ENCODE results near the gene MGLL.

MGLL gene

GRCh38 chr3:127833281-127834032, 11.1 kb upstream of the MGLL start:
- Histone ChIP-seq H3K9me3 (ENCODE audit: control insufficient read depth, insufficient read depth, low read length) (no peaks in the 10 kb centered on the region), H3K4me1 (ENCODE audit: control insufficient read depth, insufficient read depth, low read length) (no peaks in the 10 kb centered on the region), H3K9ac (ENCODE audit: low read depth, low read length) (no peak overlapping the region), H3K36me3 (ENCODE audit: control insufficient read depth, insufficient read depth, low read length) (no peaks in the 10 kb centered on the region), H3K4me3 (ENCODE audit: low read depth, low read length) (no peak overlapping the region), H3K27me3 (ENCODE audit: control insufficient read depth, insufficient read depth, low read length) (no peaks in the 10 kb centered on the region)

- H3K4me1 ChIP-seq (ENCODE audit: control insufficient read depth, insufficient read depth, low read length): no peaks in the 10 kb centered on the region
- no peak overlapping the region for H3K9ac ChIP-seq (ENCODE audit: low read depth, low read length)
- no peaks in the 10 kb centered on the region for H3K27me3 ChIP-seq (ENCODE audit: control insufficient read depth, insufficient read depth, low read length)
These were observed 9.4 kb upstream of the MGLL start for GRCh38 chr3:127831723-127832172.

GRCh38 chr3:127829537-127829936, 7.2 kb upstream of the MGLL start:
- H3K4me1 ChIP-seq (ENCODE audit: control insufficient read depth, insufficient read depth, low read length): no peaks in the 10 kb centered on the region
- peaks cover 2% of the 10 kb centered on the region for H3K27me3 ChIP-seq (ENCODE audit: control insufficient read depth, insufficient read depth, low read length)
- H3K9me3 ChIP-seq (ENCODE audit: control insufficient read depth, insufficient read depth, low read length): no peaks in the 10 kb centered on the region
- no peaks in the 10 kb centered on the region for H3K36me3 ChIP-seq (ENCODE audit: control insufficient read depth, insufficient read depth, low read length)
- H3K4me3 ChIP-seq (ENCODE audit: low read depth, low read length): no peak overlapping the region
- H3K9ac ChIP-seq (ENCODE audit: low read depth, low read length): no peak overlapping the region

More at GRCh38 chr3:127831723-127832172, 9.4 kb upstream of the MGLL start:
- H3K36me3 ChIP-seq (ENCODE audit: control insufficient read depth, insufficient read depth, low read length): no peaks in the 10 kb centered on the region
- H3K4me3 ChIP-seq (ENCODE audit: low read depth, low read length): no peak overlapping the region
- H3K9me3 ChIP-seq (ENCODE audit: control insufficient read depth, insufficient read depth, low read length): no peaks in the 10 kb centered on the region

- Histone ChIP-seq H3K4me1 (ENCODE audit: control insufficient read depth, insufficient read depth, low read length) (no peaks in the 10 kb centered on the region), H3K36me3 (ENCODE audit: control insufficient read depth, insufficient read depth, low read length) (no peaks in the 10 kb centered on the region), H3K4me3 (ENCODE audit: low read depth, low read length) (no peak overlapping the region), H3K9ac (ENCODE audit: low read depth, low read length) (no peak overlapping the region), H3K27me3 (ENCODE audit: control insufficient read depth, insufficient read depth, low read length) (peaks cover 10% of the 10 kb centered on the region), H3K9me3 (ENCODE audit: control insufficient read depth, insufficient read depth, low read length) (no peaks in the 10 kb centered on the region)
These were observed 5.5 kb upstream of the MGLL start for GRCh38 chr3:127827808-127828207.

GRCh38 chr3:127825756-127826155, 3.4 kb upstream of the MGLL start:
- Histone ChIP-seq H3K4me1 (ENCODE audit: control insufficient read depth, insufficient read depth, low read length) (peaks cover under 1% of the 10 kb centered on the region), H3K27me3 (ENCODE audit: control insufficient read depth, insufficient read depth, low read length) (peaks cover 30% of the 10 kb centered on the region), H3K4me3 (ENCODE audit: low read depth, low read length) (no peak overlapping the region), H3K9me3 (ENCODE audit: control insufficient read depth, insufficient read depth, low read length) (no peaks in the 10 kb centered on the region), H3K36me3 (ENCODE audit: control insufficient read depth, insufficient read depth, low read length) (no peaks in the 10 kb centered on the region), H3K9ac (ENCODE audit: low read depth, low read length) (no peak overlapping the region)

- Histone ChIP-seq H3K9me3 (ENCODE audit: control insufficient read depth, insufficient read depth, low read length) (no peaks in the 10 kb centered on the region), H3K4me1 (ENCODE audit: control insufficient read depth, insufficient read depth, low read length) (peaks cover 2% of the 10 kb centered on the region), H3K9ac (ENCODE audit: low read depth, low read length) (no peak overlapping the region), H3K27me3 (ENCODE audit: control insufficient read depth, insufficient read depth, low read length) (peaks cover 30% of the 10 kb centered on the region), H3K36me3 (ENCODE audit: control insufficient read depth, insufficient read depth, low read length) (no peaks in the 10 kb centered on the region), H3K4me3 (ENCODE audit: low read depth, low read length) (no peak overlapping the region)
These were observed 2.0 kb upstream of the MGLL start for GRCh38 chr3:127824151-127824825.

GRCh38 chr3:127823426-127823857, 1.1 kb upstream of the MGLL start:
- peaks cover 30% of the 10 kb centered on the region for H3K27me3 ChIP-seq (ENCODE audit: control insufficient read depth, insufficient read depth, low read length)
- H3K36me3 ChIP-seq (ENCODE audit: control insufficient read depth, insufficient read depth, low read length): no peaks in the 10 kb centered on the region
- peaks cover 2% of the 10 kb centered on the region for H3K4me1 ChIP-seq (ENCODE audit: control insufficient read depth, insufficient read depth, low read length)
- no peak overlapping the region for H3K9ac ChIP-seq (ENCODE audit: low read depth, low read length)
- H3K9me3 ChIP-seq (ENCODE audit: control insufficient read depth, insufficient read depth, low read length): no peaks in the 10 kb centered on the region
- H3K4me3 ChIP-seq (ENCODE audit: low read depth, low read length): peak overlapping the region; percentile 23

- Histone ChIP-seq H3K27me3 (ENCODE audit: control insufficient read depth, insufficient read depth, low read length) (peaks cover 30% of the 10 kb centered on the region), H3K4me3 (ENCODE audit: low read depth, low read length) (peak overlapping the region; percentile 62), H3K36me3 (ENCODE audit: control insufficient read depth, insufficient read depth, low read length) (no peaks in the 10 kb centered on the region), H3K9ac (ENCODE audit: low read depth, low read length) (peak overlapping the region; percentile 54), H3K4me1 (ENCODE audit: control insufficient read depth, insufficient read depth, low read length) (peaks cover 2% of the 10 kb centered on the region), H3K9me3 (ENCODE audit: control insufficient read depth, insufficient read depth, low read length) (no peaks in the 10 kb centered on the region)
These were observed 539 bp upstream of the MGLL start for GRCh38 chr3:127822682-127823425.

- H3K36me3 ChIP-seq (ENCODE audit: control insufficient read depth, insufficient read depth, low read length): no peaks in the 10 kb centered on the region
- H3K4me3 ChIP-seq (ENCODE audit: low read depth, low read length): no peak overlapping the region
- no peak overlapping the region for H3K9ac ChIP-seq (ENCODE audit: low read depth, low read length)
- peaks cover 28% of the 10 kb centered on the region for H3K27me3 ChIP-seq (ENCODE audit: control insufficient read depth, insufficient read depth, low read length)
- peaks cover 2% of the 10 kb centered on the region for H3K4me1 ChIP-seq (ENCODE audit: control insufficient read depth, insufficient read depth, low read length)
- no peaks in the 10 kb centered on the region for H3K9me3 ChIP-seq (ENCODE audit: control insufficient read depth, insufficient read depth, low read length)
These were observed 921 bp downstream of the MGLL start for GRCh38 chr3:127821394-127821793.

GRCh38 chr3:127820826-127821313, 1.4 kb downstream of the MGLL start:
- no peak overlapping the region for H3K9ac ChIP-seq (ENCODE audit: low read depth, low read length)

GRCh38 chr3:127820221-127820825, 2.0 kb downstream of the MGLL start:
- no peak overlapping the region for H3K9ac ChIP-seq (ENCODE audit: low read depth, low read length)
- H3K27me3 ChIP-seq (ENCODE audit: control insufficient read depth, insufficient read depth, low read length): peaks cover 28% of the 10 kb centered on the region
- H3K36me3 ChIP-seq (ENCODE audit: control insufficient read depth, insufficient read depth, low read length): no peaks in the 10 kb centered on the region

More at GRCh38 chr3:127820826-127821313, 1.4 kb downstream of the MGLL start:
- no peak overlapping the region for H3K4me3 ChIP-seq (ENCODE audit: low read depth, low read length)
- H3K27me3 ChIP-seq (ENCODE audit: control insufficient read depth, insufficient read depth, low read length): peaks cover 28% of the 10 kb centered on the region
- no peaks in the 10 kb centered on the region for H3K36me3 ChIP-seq (ENCODE audit: control insufficient read depth, insufficient read depth, low read length)
- peaks cover 2% of the 10 kb centered on the region for H3K4me1 ChIP-seq (ENCODE audit: control insufficient read depth, insufficient read depth, low read length)
- no peaks in the 10 kb centered on the region for H3K9me3 ChIP-seq (ENCODE audit: control insufficient read depth, insufficient read depth, low read length)

More at GRCh38 chr3:127820221-127820825, 2.0 kb downstream of the MGLL start:
- no peak overlapping the region for H3K4me3 ChIP-seq (ENCODE audit: low read depth, low read length)
- peaks cover 2% of the 10 kb centered on the region for H3K4me1 ChIP-seq (ENCODE audit: control insufficient read depth, insufficient read depth, low read length)
- no peaks in the 10 kb centered on the region for H3K9me3 ChIP-seq (ENCODE audit: control insufficient read depth, insufficient read depth, low read length)

Data from iPS-15b (cell line).